NAMALWA (cell line): ENCODE results near the gene CRISPLD2.

Experiments
- DNase-seq: peaks from one replicate; pipeline ENCODE4 v3.0.0-alpha.2; 2015; ENCODE audit warnings: low spot score

CRISPLD2 gene

GRCh38 chr16:84957792-84958191 is 138.0 kb downstream of the CRISPLD2 start:
- no peak for DNase-seq
